HG03039 (cell line): ENCODE results near the gene COL19A1.

ENCODE experiments used
- ATAC-seq: cut with Tn5 transposase; IDR thresholded peaks from one replicate; pipeline ENCODE4 v1.9.1; 2021; ENCODE audit warnings: mild to moderate bottlenecking, moderate library complexity; ENCODE audit not compliant: unreplicated experiment

The COL19A1 gene

GRCh38 chr6:70163795-70164194, 297.4 kb downstream of the COL19A1 start:
- ATAC-seq, result no peak

GRCh38 chr6:70164556-70164955, 298.2 kb downstream of the COL19A1 start:
- no peak for ATAC-seq

- peak; percentile 90 for ATAC-seq
These were observed 300.0 kb downstream of the COL19A1 start for GRCh38 chr6:70166088-70166958.

GRCh38 chr6:70168681-70169377, 302.5 kb downstream of the COL19A1 start:
- no peak for ATAC-seq

GRCh38 chr6:70171236-70171635, 304.9 kb downstream of the COL19A1 start:
- no peak for ATAC-seq

GRCh38 chr6:70172252-70172651, 305.9 kb downstream of the COL19A1 start:
- no peak for ATAC-seq

- ATAC-seq, result no peak
These were observed 309.4 kb downstream of the COL19A1 start for GRCh38 chr6:70175770-70176169.

GRCh38 chr6:70176842-70177550, 310.6 kb downstream of the COL19A1 start:
- no peak for ATAC-seq

GRCh38 chr6:70180183-70180900, 314.0 kb downstream of the COL19A1 start:
- no peak for ATAC-seq

- peak; percentile 68 for ATAC-seq
These were observed 314.7 kb downstream of the COL19A1 start for GRCh38 chr6:70180901-70181599.

GRCh38 chr6:70183538-70183937, 317.2 kb downstream of the COL19A1 start:
- no peak for ATAC-seq

GRCh38 chr6:70184723-70185122, 318.4 kb downstream of the COL19A1 start:
- no peak for ATAC-seq

- ATAC-seq, result no peak
These were observed 320.1 kb downstream of the COL19A1 start for GRCh38 chr6:70186461-70186860.

- ATAC-seq, result no peak
These were observed 321.8 kb downstream of the COL19A1 start for GRCh38 chr6:70188202-70188601.

GRCh38 chr6:70194421-70194820, 328.1 kb downstream of the COL19A1 start:
- no peak for ATAC-seq

- ATAC-seq, result no peak
These were observed 330.2 kb downstream of the COL19A1 start for GRCh38 chr6:70196531-70196930.

GRCh38 chr6:70198785-70199184, 332.4 kb downstream of the COL19A1 start:
- no peak for ATAC-seq

GRCh38 chr6:70208235-70208790, 342.0 kb downstream of the COL19A1 start:
- no peak for ATAC-seq

- no peak for ATAC-seq
These were observed 344.1 kb downstream of the COL19A1 start for GRCh38 chr6:70210462-70210861.
